RWPE2 (cell line): ENCODE measurements around the gene SMOC1.

ENCODE experiments used
- ATAC-seq: fragments of 200-7000 bp; cut with Tn5 transposase; 3 replicates; pipeline ENCODE4 v1.9.1; 2021; ENCODE audit warnings: low read depth
- DNase-seq: peaks from one replicate; pipeline ENCODE4 v3.0.0-alpha.2; 2020; ENCODE audit warnings: low spot score
- H3K27ac ChIP-seq: fragments of 450-650 bp; 2 replicates; pipeline ENCODE4 v1.5.1; 2017; ENCODE audit warnings: mild to moderate bottlenecking; ENCODE audit not compliant: poor library complexity, severe bottlenecking
- H3K27me3 ChIP-seq: fragments of 250-450 bp; sonication (Bioruptor Pico); 2 replicates; pipeline ENCODE4 v1.5.1; 2021; ENCODE audit warnings: mild to moderate bottlenecking, moderate library complexity; ENCODE audit not compliant: insufficient read depth, poor library complexity, severe bottlenecking
- H3K36me3 ChIP-seq: fragments of 250-450 bp; sonication (Bioruptor Pico); 2 replicates; pipeline ENCODE4 v1.5.1; 2020; ENCODE audit warnings: low read depth, mild to moderate bottlenecking, moderate library complexity
- H3K4me1 ChIP-seq: fragments of 250-450 bp; sonication (Bioruptor Pico); 2 replicates; pipeline ENCODE4 v1.5.1; 2021; ENCODE audit warnings: mild to moderate bottlenecking, moderate library complexity; ENCODE audit not compliant: insufficient read depth, poor library complexity, severe bottlenecking
- H3K4me3 ChIP-seq: fragments of 250-450 bp; sonication (Bioruptor Pico); 2 replicates; pipeline ENCODE4 v1.5.1; 2021; ENCODE audit warnings: mild to moderate bottlenecking, moderate library complexity; ENCODE audit not compliant: severe bottlenecking
- H3K9me3 ChIP-seq: fragments of 250-450 bp; sonication (Bioruptor Pico); 2 replicates; pipeline ENCODE4 v1.5.1; 2021; ENCODE audit warnings: mild to moderate bottlenecking, moderate library complexity; ENCODE audit not compliant: severe bottlenecking
- TF ChIP-seq, protein P1 (sequence below): fragments of 450-650 bp; IDR thresholded peaks from one replicate; pipeline ENCODE4 v1.5.1; 2017; ENCODE audit warnings: mild to moderate bottlenecking, moderate library complexity; ENCODE audit not compliant: poor library complexity, severe bottlenecking

The SMOC1 gene

DNA sequence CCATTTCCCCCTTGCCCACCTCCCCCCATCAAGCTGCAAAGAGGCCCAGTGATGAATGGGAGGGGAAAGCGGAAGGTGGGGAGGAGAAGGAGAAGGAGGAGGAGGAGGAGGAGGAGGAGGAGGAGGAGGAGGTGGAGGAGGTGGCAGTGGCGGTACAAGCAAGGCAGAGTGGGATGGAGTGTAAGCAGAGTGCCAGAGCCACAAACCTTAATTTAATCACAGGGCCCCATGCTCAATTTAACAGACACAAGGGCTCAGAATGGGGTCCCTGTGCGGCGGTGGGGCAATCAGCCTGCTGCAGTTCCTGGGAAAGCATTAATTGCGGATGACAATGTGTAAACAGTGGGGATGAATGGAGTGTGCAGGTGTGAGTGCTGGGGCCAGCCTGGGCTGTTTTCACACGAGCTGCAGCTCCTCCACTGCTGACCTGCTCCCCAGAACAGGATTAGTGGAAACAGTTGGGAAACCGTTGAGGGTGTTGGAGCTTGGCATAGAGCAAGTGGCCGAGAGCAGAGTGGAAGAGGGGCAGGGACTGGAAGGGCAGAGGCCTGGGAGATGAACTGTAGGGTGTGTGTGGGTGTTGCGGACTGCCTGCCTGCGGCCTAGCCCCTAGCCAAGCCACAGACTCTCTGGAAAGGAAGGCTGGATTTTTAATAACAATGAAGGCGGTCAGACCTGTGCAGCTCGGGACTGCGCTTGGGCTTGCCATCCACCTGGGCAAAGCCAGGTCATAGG lies 36.4 kb upstream of the SMOC1 start:
- Histone ChIP-seq H3K4me1 (no peaks in the 10 kb centered on the region), H3K9me3 (no peaks in the 10 kb centered on the region), H3K4me3 (no peak overlapping the region), H3K36me3 (no peaks in the 10 kb centered on the region), H3K27me3 (peaks cover 9% of the 10 kb centered on the region), H3K27ac (no peak overlapping the region)
- DNase-seq (no peak), ATAC-seq (no peak)
- TF ChIP-seq, protein P1, sequence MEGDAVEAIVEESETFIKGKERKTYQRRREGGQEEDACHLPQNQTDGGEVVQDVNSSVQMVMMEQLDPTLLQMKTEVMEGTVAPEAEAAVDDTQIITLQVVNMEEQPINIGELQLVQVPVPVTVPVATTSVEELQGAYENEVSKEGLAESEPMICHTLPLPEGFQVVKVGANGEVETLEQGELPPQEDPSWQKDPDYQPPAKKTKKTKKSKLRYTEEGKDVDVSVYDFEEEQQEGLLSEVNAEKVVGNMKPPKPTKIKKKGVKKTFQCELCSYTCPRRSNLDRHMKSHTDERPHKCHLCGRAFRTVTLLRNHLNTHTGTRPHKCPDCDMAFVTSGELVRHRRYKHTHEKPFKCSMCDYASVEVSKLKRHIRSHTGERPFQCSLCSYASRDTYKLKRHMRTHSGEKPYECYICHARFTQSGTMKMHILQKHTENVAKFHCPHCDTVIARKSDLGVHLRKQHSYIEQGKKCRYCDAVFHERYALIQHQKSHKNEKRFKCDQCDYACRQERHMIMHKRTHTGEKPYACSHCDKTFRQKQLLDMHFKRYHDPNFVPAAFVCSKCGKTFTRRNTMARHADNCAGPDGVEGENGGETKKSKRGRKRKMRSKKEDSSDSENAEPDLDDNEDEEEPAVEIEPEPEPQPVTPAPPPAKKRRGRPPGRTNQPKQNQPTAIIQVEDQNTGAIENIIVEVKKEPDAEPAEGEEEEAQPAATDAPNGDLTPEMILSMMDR, result no peak

DNA sequence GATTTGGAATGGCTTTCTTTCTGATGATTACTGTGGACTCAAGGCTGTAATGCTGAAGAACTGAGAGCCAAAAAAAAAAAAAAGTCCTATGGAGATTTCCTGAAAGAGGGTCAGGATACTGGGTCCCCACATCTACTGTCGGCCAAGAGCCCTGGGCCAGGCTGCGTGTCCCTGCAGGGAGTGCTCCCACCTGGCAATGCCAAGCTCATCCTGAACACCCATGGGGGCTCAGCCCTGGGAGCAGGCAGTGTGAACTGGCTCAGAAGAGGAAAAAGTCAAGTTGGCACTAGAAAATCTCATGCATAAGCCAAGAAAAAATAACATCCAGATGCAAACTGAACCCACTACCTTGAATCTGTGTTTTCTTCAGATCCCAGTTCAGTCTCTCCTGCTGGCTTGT lies 35.0 kb upstream of the SMOC1 start:
- TF ChIP-seq, protein P1, result no peak
- Histone ChIP-seq H3K27ac (no peak overlapping the region), H3K9me3 (no peaks in the 10 kb centered on the region), H3K4me3 (no peak overlapping the region), H3K36me3 (no peaks in the 10 kb centered on the region), H3K27me3 (peaks cover 9% of the 10 kb centered on the region), H3K4me1 (no peaks in the 10 kb centered on the region)
- ATAC-seq, result no peak
- no peak for DNase-seq

DNA sequence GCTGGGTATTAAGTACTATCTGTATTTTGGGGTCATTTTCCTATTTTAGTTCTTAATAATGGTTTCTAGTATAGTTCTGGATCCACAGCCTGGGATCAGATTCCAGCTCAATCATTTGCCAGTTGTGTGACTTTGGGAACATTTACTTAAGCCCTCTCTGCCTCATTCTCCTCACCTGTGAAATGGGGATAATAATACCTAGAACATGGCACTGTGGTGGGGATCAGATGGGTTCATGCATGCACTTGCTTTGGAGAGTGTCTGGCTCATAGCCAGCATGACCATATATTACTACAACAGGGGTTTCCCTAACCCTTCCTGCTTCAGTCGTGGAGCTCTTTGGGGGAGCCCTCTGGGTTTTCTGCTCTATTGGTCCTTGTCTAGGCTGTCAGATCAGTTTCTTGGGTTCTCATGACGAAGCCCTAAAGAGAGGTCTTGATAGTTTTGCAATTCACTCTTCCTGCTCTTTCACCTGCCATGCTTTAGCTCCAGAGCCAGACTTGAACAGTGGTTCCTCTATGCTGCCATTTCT lies 34.1 kb upstream of the SMOC1 start:
- no peak overlapping the region for H3K4me3 ChIP-seq
- no peak for ATAC-seq
- H3K27me3 ChIP-seq, result peaks cover 14% of the 10 kb centered on the region
- no peaks in the 10 kb centered on the region for H3K36me3 ChIP-seq
- DNase-seq, result no peak
- no peaks in the 10 kb centered on the region for H3K9me3 ChIP-seq
- H3K27ac ChIP-seq, result no peak overlapping the region
- TF ChIP-seq, protein P1, result no peak
- H3K4me1 ChIP-seq, result no peaks in the 10 kb centered on the region

DNA sequence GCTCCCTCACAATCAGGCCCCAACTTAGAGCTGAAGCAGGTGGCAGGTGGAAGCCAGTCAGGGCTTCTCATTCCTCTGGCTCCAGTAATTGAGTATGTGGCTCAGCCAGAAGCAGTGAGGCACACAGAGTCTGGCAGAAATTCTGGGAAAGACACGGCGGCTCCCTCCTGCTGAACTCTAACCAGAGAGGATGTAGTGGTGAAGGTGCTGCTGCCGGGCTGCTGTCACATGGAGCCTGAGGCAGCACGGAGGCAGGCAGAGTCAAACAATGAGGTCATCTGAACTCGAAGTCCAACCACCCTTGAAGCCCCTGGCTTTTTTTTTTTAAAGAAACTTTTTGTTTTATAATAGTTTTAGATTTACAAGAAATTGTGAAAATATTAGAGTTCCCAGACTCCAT lies 33.4 kb upstream of the SMOC1 start:
- ATAC-seq (no peak), DNase-seq (no peak)
- H3K4me3 ChIP-seq, result no peak overlapping the region
- H3K4me1 ChIP-seq, result no peaks in the 10 kb centered on the region
- H3K9me3 ChIP-seq, result no peaks in the 10 kb centered on the region
- no peaks in the 10 kb centered on the region for H3K36me3 ChIP-seq
- TF ChIP-seq, protein P1, result no peak
- H3K27me3 ChIP-seq, result peaks cover 14% of the 10 kb centered on the region
- H3K27ac ChIP-seq, result no peak overlapping the region

DNA sequence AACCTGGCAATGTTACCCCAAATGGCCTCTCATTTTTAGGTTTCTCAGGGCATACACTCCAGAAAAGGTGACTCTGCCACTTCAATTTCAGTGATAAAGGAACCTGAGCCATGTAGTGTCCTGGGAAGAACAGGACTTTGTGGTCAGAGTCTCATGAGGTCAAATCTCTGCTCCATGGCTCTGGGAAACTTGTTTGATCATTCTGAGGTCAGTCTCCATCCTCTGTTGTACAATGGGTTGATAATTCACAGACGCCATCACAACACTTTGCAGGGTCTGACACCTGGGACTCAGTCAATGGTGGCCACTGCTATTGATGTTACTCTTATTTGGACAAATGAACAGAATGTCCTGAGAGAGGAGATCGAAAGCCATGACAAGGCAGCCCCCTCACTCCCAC lies 31.1 kb upstream of the SMOC1 start:
- Histone ChIP-seq H3K9me3 (no peaks in the 10 kb centered on the region), H3K27me3 (peaks cover 4% of the 10 kb centered on the region), H3K36me3 (no peaks in the 10 kb centered on the region), H3K27ac (no peak overlapping the region), H3K4me1 (no peaks in the 10 kb centered on the region), H3K4me3 (no peak overlapping the region)
- ATAC-seq (no peak), DNase-seq (no peak)
- TF ChIP-seq, protein P1, result no peak
